GM12892 (cell line): ENCODE data around the gene PDE4B.
"Not testable (repeated sequence)": the region's sequence is repeated elsewhere in the genome, so short reads cannot be mapped to it uniquely, and the experiment has no call there.

Source experiments
- DNase-seq: peaks from one replicate; pipeline ENCODE4 v3.0.0; 2011; ENCODE audit not compliant: insufficient read length
- FAIRE-seq: peaks from 2 replicates; lab custom pipeline; 2011; peaks lifted over from hg19 to GRCh38; lab: Jason Lieb, UNC
- POLR2A ChIP-seq: IDR thresholded peaks from 2 replicates; pipeline ENCODE4 v1.6.1; 2011; ENCODE audit warnings: low read depth, low read length, control low read depth
- POLR2AphosphoS5 ChIP-seq: IDR thresholded peaks from 2 replicates; pipeline ENCODE4 v1.6.1; 2011; ENCODE audit warnings: low read depth, low read length, control low read depth
- TAF1 ChIP-seq: IDR thresholded peaks from 2 replicates; pipeline ENCODE4 v1.6.1; 2011; ENCODE audit warnings: low read depth, mild to moderate bottlenecking, control low read depth, low read length, borderline replicate concordance

The PDE4B gene

GRCh38 chr1:65990161-65990560 lies 197.5 kb downstream of the PDE4B start:
- TF ChIP-seq POLR2A (no peak), POLR2AphosphoS5 (no peak), TAF1 (no peak)
- DNase-seq (no peak), FAIRE-seq (no peak)

DNA sequence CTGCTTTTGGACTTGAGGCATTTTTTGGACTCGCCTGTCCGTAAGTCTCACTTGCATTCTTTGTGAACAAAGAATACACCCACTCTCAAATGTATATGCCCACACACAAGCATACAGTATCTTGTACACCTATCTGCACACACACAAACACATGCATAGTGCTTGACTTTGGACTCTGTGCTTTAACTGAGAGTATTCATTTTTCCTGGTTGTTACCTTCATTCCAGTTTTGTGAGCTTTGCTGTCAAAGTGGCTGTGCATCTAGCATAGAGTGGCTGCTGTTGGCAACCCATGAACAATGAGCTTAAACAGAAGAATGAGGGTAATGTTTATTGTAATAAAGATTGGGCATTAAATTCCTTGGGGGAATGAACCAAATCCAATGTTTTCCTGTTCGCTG lies 199.0 kb downstream of the PDE4B start:
- TF ChIP-seq POLR2A: no peak
- no peak for TF ChIP-seq POLR2AphosphoS5
- TF ChIP-seq TAF1: no peak
- FAIRE-seq: no peak
- DNase-seq: no peak

- DNase-seq (no peak), FAIRE-seq (no peak)
- no peak for TF ChIP-seq POLR2AphosphoS5
- no peak for TF ChIP-seq POLR2A
- TF ChIP-seq TAF1: no peak
Observed at GRCh38 chr1:65992165-65992821, 199.6 kb downstream of the PDE4B start.

DNA sequence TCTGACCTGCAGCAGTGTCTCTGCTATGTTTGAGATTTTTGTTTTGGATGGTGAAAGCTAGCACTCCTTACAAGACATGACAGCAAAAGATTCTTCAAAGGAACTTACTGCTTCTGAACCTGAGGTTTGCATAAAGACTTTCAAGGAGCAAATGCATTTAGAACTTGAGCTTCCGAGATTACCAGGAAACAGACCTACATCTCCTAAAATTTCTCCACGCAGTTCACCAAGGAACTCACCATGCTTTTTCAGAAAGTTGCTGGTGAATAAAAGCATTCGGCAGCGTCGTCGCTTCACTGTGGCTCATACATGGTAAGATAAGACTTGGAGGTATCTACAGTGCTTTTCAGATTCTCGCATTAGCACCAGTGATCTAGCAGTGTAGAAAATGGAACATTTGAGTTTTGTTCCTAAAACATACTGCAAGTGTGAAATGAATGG lies 200.2 kb downstream of the PDE4B start:
- no peak for FAIRE-seq
- no peak for TF ChIP-seq POLR2AphosphoS5
- no peak for TF ChIP-seq TAF1
- no peak for TF ChIP-seq POLR2A
- no peak for DNase-seq

GRCh38 chr1:65994223-65994622 lies 201.5 kb downstream of the PDE4B start:
- DNase-seq (no peak), FAIRE-seq (no peak)
- TF ChIP-seq TAF1 (no peak), POLR2AphosphoS5 (no peak), POLR2A (no peak)

DNA sequence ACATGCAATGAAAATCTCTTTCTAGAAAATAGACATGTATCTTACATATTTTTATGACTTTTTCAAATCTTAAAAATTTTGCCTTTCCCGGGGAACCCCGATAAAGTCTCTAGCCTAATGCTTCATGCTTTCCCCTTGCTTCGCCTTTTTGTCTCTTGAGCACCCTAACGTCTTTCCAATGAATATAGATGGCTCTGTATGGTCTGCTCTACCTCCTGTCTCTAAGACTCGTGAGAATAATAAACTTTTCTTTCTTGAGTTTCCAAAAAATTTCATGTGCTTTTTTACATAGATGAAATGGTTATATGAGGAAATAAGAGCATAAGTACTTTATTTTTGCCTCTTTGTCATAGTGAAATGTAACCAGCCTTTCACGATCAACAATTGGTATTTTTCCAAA lies 202.6 kb downstream of the PDE4B start:
- DNase-seq (no peak), FAIRE-seq (no peak)
- TF ChIP-seq POLR2AphosphoS5: no peak
- no peak for TF ChIP-seq POLR2A
- no peak for TF ChIP-seq TAF1

GRCh38 chr1:65995928-65996327 lies 203.2 kb downstream of the PDE4B start:
- no peak for TF ChIP-seq TAF1
- TF ChIP-seq POLR2A: no peak
- TF ChIP-seq POLR2AphosphoS5: no peak
- DNase-seq (no peak), FAIRE-seq (no peak)

- TF ChIP-seq TAF1 (no peak), POLR2AphosphoS5 (no peak), POLR2A (no peak)
- DNase-seq (no peak), FAIRE-seq (no peak)
Observed at GRCh38 chr1:65997693-65998092, 205.0 kb downstream of the PDE4B start.

DNA sequence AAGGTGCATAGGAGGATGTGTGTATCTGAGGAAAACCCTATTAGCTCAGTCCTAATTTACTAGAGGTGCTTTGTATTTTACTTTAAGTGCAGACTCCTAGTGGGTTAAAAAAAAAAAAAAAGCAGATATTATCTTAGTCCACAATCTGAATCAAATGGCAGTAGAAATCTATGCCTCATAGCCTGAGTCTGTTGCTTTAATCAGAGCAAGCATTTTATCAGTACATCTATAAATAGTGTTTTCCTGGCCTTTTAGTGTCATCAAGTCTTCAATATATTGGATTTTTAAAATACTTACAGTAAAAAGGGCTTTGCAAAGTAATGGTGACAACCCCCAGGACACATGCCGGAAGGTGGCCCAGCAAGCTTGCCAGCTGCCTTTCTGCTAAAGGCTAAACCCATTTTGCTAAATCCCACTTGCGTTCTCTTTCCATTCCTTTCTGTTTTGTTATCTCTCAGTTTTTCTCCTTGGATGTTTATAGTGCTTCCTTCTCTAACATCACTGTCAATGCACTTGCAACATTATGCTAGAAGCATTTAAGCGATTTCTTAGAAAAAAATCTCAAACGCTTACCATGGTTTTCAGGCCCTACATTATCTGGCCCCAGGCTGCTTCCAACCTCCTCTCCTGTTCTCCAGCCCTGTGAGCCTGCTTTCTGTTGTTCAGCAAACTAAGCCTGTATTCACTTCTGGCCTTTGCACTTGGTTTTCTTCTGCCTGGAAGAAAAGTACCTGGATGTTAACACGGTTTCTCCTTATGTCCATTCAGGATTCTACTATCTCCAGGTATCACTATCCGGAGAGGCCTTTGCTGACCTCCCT lies 206.3 kb downstream of the PDE4B start:
- DNase-seq (no peak), FAIRE-seq (no peak)
- no peak for TF ChIP-seq TAF1
- no peak for TF ChIP-seq POLR2A
- no peak for TF ChIP-seq POLR2AphosphoS5

DNA sequence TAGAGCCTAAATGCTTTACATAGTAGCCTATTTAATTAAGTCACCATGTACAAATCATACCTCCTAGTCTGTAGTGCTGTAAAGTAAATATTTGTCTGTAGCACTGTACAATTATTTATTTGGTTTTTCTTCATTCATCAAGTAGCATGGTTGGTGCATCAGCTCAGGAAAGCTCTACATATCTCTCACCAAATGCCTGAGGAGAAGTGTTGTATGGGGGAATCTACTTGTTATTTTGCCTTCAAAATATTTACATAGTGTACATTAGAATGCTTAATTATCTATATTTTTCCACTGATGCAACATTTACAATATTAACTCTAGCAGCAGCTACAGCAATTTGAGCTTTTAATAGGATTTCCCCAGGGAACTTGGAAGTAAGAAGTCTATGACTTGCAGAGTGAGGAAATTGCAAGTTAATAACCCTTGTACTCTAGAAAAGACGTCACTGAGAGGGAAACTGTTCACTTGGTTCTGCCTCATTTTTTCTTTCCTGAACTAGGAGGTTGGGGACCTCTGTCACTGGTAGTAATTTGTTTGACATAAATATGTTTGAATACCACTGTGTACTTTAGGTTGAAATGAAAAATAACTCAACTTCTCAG lies 207.4 kb downstream of the PDE4B start:
- FAIRE-seq (no peak), DNase-seq (no peak)
- TF ChIP-seq POLR2AphosphoS5 (no peak), TAF1 (no peak), POLR2A (no peak)

GRCh38 chr1:66003690-66004089 lies 211.0 kb downstream of the PDE4B start:
- FAIRE-seq: no peak
- DNase-seq: no peak
- TF ChIP-seq POLR2AphosphoS5 (no peak), POLR2A (no peak), TAF1 (no peak)

DNA sequence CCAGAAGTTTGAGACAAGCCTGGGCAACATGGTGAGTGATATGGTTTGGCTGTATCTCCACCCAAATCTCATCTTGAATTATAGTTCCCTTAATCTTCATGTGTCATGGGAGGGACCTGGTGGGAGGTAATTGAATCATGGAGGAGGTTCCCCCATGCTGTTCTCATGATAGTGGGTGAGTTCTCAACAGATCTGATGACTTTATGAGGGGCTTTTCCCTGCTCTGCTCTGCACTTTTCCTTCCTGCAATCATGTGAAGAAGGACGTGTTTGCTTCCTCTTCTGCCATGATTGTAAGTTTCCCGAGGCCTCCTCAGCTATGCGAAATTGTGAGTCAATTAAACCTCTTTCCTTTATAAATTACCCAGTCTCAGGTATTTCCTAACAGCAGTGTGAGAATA lies 213.8 kb downstream of the PDE4B start:
- DNase-seq, FAIRE-seq: not testable (repeated sequence)
